Right lobe of liver (tissue), 6 donors: ENCODE measurements around the gene ARL3. TPM values are rescaled to one million over a fixed set of nuclear protein-coding genes. Genes with fewer than 3 reads are reported as not detected.

ENCODE experiments used
- ATAC-seq, 4 donors: fragments of 200-7000 bp; cut with Tn5 transposase; one replicate each; pipeline ENCODE4 v1.9.1; 2020; ENCODE audit warnings: mild to moderate bottlenecking in 4 of 4, moderate library complexity in 4 of 4
- DNase-seq, 3 donors: peaks; one replicate each; pipeline ENCODE4 v3.0.0-alpha.2; 2020
- H3K27ac ChIP-seq, 3 donors: fragments of 200-600 bp; one replicate each; pipeline ENCODE4 v1.8.0; 2022
- H3K27me3 ChIP-seq, 2 donors: fragments of 200-600 bp; one replicate each; pipeline ENCODE4 v1.8.0; 2022
- H3K36me3 ChIP-seq, 4 donors: fragments of 200-600 bp; sonication (generic) in 1 of 4; one replicate each; pipeline versions ENCODE4 v1.5.1 to v1.8.0; 2017 to 2022; ENCODE audit warnings: control low read depth in 1 of 4
- H3K4me1 ChIP-seq, 4 donors: fragments of 200-600 bp; sonication (generic) in 1 of 4; one replicate each; pipeline versions ENCODE4 v1.5.1 to v1.8.0; 2017 to 2022; ENCODE audit warnings: control low read depth in 1 of 4
- H3K4me3 ChIP-seq, 3 donors: fragments of 200-600 bp; one replicate each; pipeline ENCODE4 v1.8.0; 2022
- H3K9me3 ChIP-seq, 4 donors: fragments of 200-600 bp; sonication (generic) in 1 of 4; one replicate each; pipeline versions ENCODE4 v1.5.1 to v1.8.0; 2017 to 2022; ENCODE audit warnings: control low read depth in 1 of 4
- POLR2A ChIP-seq: fragments of 450-650 bp; IDR thresholded peaks from one replicate; pipeline ENCODE4 v1.6.1; 2017; ENCODE audit warnings: antibody characterized with exemption, mild to moderate bottlenecking
- WGBS: methylation state at CpG from one replicate; pipeline ENCODE4 v1.1.6; 2018; ENCODE audit warnings: low coverage, low lambda C conversion rate; ENCODE audit not compliant: insufficient coverage; ENCODE audit errors: missing lambda C conversion rate; 5-methylcytosine and 5-hydroxymethylcytosine counted together
- intact Hi-C, 2 donors: fragments of 100-400 bp; cut with DNase I; formaldehyde crosslinking; loops; one replicate each; pipeline versions ENCODE4 v1.11.2 to v1.14.1; 2022
- total RNA-seq, 6 experiments: library from RNA; depleted of rRNA in 2 of 6; stranded (reverse); fragments of >200 nt in 2 of 6; fragmentation: NEBNext Ultra II Directional in 3 of 6; extraction: Animal tissue kit (Norgen Biotek cat#: 25700) in 3 of 6; gene quantifications; one replicate each; pipeline versions ENCODE4 v1.1.0 to v1.2.4, GENCODE V29; 2016 to 2023
- TF ChIP-seq, protein P1 (sequence below), 4 donors: fragments of 200-600 bp in 3 of 4; fragments of 450-650 bp in 1 of 4; IDR thresholded peaks; one replicate each; pipeline versions ENCODE4 v1.5.1 to v1.8.0; 2016 to 2022; ENCODE audit warnings: antibody characterized with exemption in 4 of 4, mild to moderate bottlenecking in 2 of 4
- donor health status: DM: no; HTN: yes; CAD: no.
- donor health status: DM: no; HTN: no; CAD: no.
- donor health status: DM: no; HTN: no; CAD: no.
- donor health status: DM: no; HTN: yes; CAD: no.
- donor health status: DM: no; HTN: yes; CAD: no.

Gene ARL3
- total RNA-seq, 6 experiments from 2014 or later, result 1.1 to 3.3 (median 2.3) TPM

DNA sequence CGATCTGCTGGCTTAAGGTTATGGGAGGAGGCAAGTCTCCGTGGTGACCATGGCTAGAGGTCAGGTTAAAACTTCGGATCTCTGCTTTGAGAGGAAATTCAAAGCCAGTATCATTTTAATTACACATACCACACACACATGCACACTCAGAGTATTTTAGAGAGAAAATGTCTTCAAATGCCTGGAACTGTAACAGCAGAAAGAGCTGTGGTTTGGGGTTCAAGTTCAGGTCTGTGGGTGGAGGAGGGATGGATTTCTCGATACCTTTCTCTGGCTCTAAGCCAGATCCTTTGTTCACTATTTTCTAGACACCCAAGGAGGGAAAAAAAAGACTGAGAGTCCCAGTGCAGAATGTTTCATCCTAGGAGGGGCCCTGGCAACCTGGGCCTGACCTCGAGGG is 32.5 kb downstream of the ARL3 start:
- 83% methylated on average over 3 of the region's 5 CpGs for WGBS
- H3K4me3 ChIP-seq, result no peak overlapping the region
- peaks cover 0 to 5% (median 0%) of the 10 kb centered on the region in 4 donors for H3K4me1 ChIP-seq
- H3K9me3 ChIP-seq, result no peaks in the 10 kb centered on the region
- DNase-seq (no peak), ATAC-seq (no peak)
- no peak overlapping the region for H3K27ac ChIP-seq
- H3K27me3 ChIP-seq, result no peaks in the 10 kb centered on the region
- intact Hi-C loops, result no loop called here
- TF ChIP-seq POLR2A, result no peak
- TF ChIP-seq, protein P1, sequence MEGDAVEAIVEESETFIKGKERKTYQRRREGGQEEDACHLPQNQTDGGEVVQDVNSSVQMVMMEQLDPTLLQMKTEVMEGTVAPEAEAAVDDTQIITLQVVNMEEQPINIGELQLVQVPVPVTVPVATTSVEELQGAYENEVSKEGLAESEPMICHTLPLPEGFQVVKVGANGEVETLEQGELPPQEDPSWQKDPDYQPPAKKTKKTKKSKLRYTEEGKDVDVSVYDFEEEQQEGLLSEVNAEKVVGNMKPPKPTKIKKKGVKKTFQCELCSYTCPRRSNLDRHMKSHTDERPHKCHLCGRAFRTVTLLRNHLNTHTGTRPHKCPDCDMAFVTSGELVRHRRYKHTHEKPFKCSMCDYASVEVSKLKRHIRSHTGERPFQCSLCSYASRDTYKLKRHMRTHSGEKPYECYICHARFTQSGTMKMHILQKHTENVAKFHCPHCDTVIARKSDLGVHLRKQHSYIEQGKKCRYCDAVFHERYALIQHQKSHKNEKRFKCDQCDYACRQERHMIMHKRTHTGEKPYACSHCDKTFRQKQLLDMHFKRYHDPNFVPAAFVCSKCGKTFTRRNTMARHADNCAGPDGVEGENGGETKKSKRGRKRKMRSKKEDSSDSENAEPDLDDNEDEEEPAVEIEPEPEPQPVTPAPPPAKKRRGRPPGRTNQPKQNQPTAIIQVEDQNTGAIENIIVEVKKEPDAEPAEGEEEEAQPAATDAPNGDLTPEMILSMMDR (IDR thresholded peaks at IDR 0.05), result no peak
- H3K36me3 ChIP-seq, result no peaks in the 10 kb centered on the region

DNA sequence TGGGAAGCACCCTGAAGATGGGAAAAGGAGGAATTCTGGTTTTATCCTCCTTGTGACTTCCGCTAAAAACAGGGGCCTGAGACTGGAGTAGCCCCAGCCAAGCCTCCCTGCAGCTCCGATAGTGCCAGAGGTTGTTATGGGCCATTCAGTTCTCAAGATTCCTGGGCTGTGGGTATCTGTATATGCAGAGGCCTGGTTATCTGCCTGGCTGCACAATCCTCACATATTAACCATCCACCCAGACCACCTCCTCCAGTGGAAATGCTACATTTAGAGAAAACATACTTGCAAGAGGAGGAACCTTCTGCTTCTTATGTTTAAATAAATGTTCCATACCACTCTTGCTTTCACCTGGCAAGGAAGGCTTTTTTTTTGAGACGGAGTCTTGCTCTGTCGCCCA is 34.6 kb downstream of the ARL3 start:
- no peaks in the 10 kb centered on the region for H3K27me3 ChIP-seq
- no peaks in the 10 kb centered on the region for H3K9me3 ChIP-seq
- H3K27ac ChIP-seq, result no peak overlapping the region
- DNase-seq (no peak), ATAC-seq (no peak)
- intact Hi-C loops, result no loop called here
- no peaks in the 10 kb centered on the region for H3K36me3 ChIP-seq
- WGBS, result 95% methylated on average over 2 of the region's 4 CpGs
- no peak overlapping the region for H3K4me3 ChIP-seq
- H3K4me1 ChIP-seq, result peaks cover 0 to 20% (median 0%) of the 10 kb centered on the region in 4 donors
- no peak for TF ChIP-seq POLR2A
- TF ChIP-seq, protein P1 (IDR thresholded peaks at IDR 0.05), result no peak

DNA sequence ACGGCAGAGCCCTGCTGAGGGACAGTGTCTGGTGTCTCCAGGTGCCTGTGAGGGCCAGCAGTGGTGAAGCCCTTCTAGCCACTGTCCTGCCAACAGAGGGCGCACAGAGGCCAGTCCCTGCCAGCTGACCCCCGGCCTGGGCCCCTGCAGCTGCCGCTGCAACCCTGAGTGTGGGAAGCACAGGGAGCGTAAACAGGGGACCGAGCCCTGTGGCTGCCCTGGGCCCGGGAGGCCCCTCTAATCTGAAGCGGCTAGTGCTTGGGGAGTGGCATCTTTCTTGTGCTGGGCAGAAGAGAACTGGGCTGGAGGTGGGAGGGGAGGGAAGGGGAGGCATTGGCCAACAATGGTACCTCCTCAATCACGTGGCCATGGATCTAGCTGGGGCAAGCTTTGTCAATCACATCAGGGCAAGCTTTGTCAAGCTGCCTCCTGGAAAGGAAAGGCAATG is 35.3 kb downstream of the ARL3 start:
- 10% methylated on average over 3 of the region's 9 CpGs for WGBS
- peak; percentile 68 to 79 (median 79) for DNase-seq
- Histone ChIP-seq H3K9me3 (no peaks in the 10 kb centered on the region), H3K4me1 (peaks cover 0 to 20% (median 0%) of the 10 kb centered on the region in 4 donors), H3K36me3 (no peaks in the 10 kb centered on the region), H3K27ac (no peak overlapping the region), H3K27me3 (no peaks in the 10 kb centered on the region), H3K4me3 (peak overlapping the region in 1 of 3 donors; percentile 36)
- peak; percentile 82 to 87 (median 84) for ATAC-seq
- no peak for TF ChIP-seq POLR2A
- TF ChIP-seq, protein P1 (IDR thresholded peaks at IDR 0.05), result peak; percentile 53 to 71 (median 66)
- intact Hi-C loops, result no loop called here

DNA sequence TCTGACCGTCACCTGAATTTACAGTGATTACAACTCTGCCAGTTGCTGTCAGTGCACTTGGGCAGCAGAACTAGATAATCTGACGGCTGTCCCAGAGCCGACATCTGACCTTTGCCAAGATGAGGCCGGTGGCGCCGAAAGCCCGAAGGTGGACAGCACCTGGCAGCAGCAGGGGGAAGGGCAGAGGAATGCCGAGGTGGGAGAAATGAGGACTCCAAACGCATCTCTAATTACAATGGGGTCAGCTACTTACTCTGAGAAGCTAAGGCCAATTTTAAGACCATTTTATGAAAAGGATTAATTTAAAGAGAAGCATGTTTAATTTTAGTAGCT is 36.2 kb downstream of the ARL3 start:
- peak in 1 of 4 donors; percentile 20 for ATAC-seq
- DNase-seq, result no peak
- Histone ChIP-seq H3K27ac (no peak overlapping the region), H3K4me3 (no peak overlapping the region), H3K9me3 (no peaks in the 10 kb centered on the region), H3K36me3 (no peaks in the 10 kb centered on the region), H3K27me3 (no peaks in the 10 kb centered on the region), H3K4me1 (peaks cover 0 to 20% (median 0%) of the 10 kb centered on the region in 4 donors)
- WGBS, result 41% methylated on average over 9 of the region's 9 CpGs
- intact Hi-C loops, result no loop called here
- TF ChIP-seq POLR2A, result no peak
- TF ChIP-seq, protein P1 (IDR thresholded peaks at IDR 0.05), result no peak
